Upper lobe of right lung (tissue), 1 donor: ENCODE measurements around the gene FPR2. TPM values are rescaled to one million over a fixed set of nuclear protein-coding genes. Genes with fewer than 3 reads are reported as not detected.
A peak's percentile ranks its signal among the peaks of the same experiment; 100 is the strongest.

Source experiments
- ATAC-seq: fragments of 200-7000 bp; cut with Tn5 transposase; one replicate; pipeline ENCODE4 v1.9.1; 2020; ENCODE audit warnings: mild to moderate bottlenecking, moderate library complexity
- DNase-seq: peaks from one replicate; pipeline ENCODE4 v3.0.0-alpha.2; 2020
- H3K27ac ChIP-seq: fragments of 200-600 bp; one replicate; pipeline ENCODE4 v1.8.0; 2022
- H3K27me3 ChIP-seq: fragments of 200-600 bp; one replicate; pipeline ENCODE4 v1.8.0; 2022; ENCODE audit warnings: mild to moderate bottlenecking
- H3K36me3 ChIP-seq: fragments of 200-600 bp; one replicate; pipeline ENCODE4 v1.8.0; 2022
- H3K4me1 ChIP-seq: fragments of 200-600 bp; one replicate; pipeline ENCODE4 v1.8.0; 2022
- H3K4me3 ChIP-seq: fragments of 200-600 bp; one replicate; pipeline ENCODE4 v1.8.0; 2022; ENCODE audit warnings: mild to moderate bottlenecking
- H3K9me3 ChIP-seq: fragments of 200-600 bp; one replicate; pipeline ENCODE4 v1.8.0; 2022
- CTCF ChIP-seq: fragments of 200-600 bp; IDR thresholded peaks from one replicate; pipeline ENCODE4 v1.8.0; 2022; ENCODE audit warnings: antibody characterized with exemption
- intact Hi-C: fragments of 100-400 bp; cut with DNase I; formaldehyde crosslinking; loops from one replicate; pipeline ENCODE4 v1.11.0; 2022
- total RNA-seq: library from RNA; stranded (reverse); fragmentation: NEBNext Ultra II Directional; extraction: Animal tissue kit (Norgen Biotek cat#: 25700); gene quantifications from one replicate; pipeline ENCODE4 v1.2.1, GENCODE V29; 2021
- donor health status: DM: no; HTN: yes; CAD: no; lungs with severe emphysema.

FPR2 gene
- total RNA-seq, 1 donor from 2014 or later: 12.5 TPM

- DNase-seq: no peak
- peaks cover 2% of the 10 kb centered on the region for H3K4me1 ChIP-seq
- no peaks in the 10 kb centered on the region for H3K9me3 ChIP-seq
- TF ChIP-seq CTCF: no peak
- H3K27ac ChIP-seq: no peak overlapping the region
- no peaks in the 10 kb centered on the region for H3K36me3 ChIP-seq
- no peak for ATAC-seq
- no peaks in the 10 kb centered on the region for H3K27me3 ChIP-seq
- H3K4me3 ChIP-seq: no peak overlapping the region
- intact Hi-C loops: no loop called here
These were observed 17.6 kb upstream of the FPR2 start for GRCh38 chr19:51743405-51743804.

- no peak for TF ChIP-seq CTCF
- Histone ChIP-seq H3K4me3 (no peak overlapping the region), H3K36me3 (no peaks in the 10 kb centered on the region), H3K27me3 (no peaks in the 10 kb centered on the region), H3K4me1 (peaks cover 3% of the 10 kb centered on the region), H3K27ac (no peak overlapping the region), H3K9me3 (no peaks in the 10 kb centered on the region)
- intact Hi-C loops: no loop called here
- DNase-seq: no peak
- ATAC-seq: no peak
These were observed 14.2 kb upstream of the FPR2 start for GRCh38 chr19:51746731-51747130.

- H3K27me3 ChIP-seq: no peaks in the 10 kb centered on the region
- H3K4me3 ChIP-seq: no peak overlapping the region
- no peak overlapping the region for H3K27ac ChIP-seq
- peaks cover 3% of the 10 kb centered on the region for H3K4me1 ChIP-seq
- no peaks in the 10 kb centered on the region for H3K36me3 ChIP-seq
- intact Hi-C loops: no loop called here
- no peaks in the 10 kb centered on the region for H3K9me3 ChIP-seq
- no peak for TF ChIP-seq CTCF
- no peak for ATAC-seq
- DNase-seq: no peak
These were observed 11.0 kb upstream of the FPR2 start for GRCh38 chr19:51749979-51750378.

DNA sequence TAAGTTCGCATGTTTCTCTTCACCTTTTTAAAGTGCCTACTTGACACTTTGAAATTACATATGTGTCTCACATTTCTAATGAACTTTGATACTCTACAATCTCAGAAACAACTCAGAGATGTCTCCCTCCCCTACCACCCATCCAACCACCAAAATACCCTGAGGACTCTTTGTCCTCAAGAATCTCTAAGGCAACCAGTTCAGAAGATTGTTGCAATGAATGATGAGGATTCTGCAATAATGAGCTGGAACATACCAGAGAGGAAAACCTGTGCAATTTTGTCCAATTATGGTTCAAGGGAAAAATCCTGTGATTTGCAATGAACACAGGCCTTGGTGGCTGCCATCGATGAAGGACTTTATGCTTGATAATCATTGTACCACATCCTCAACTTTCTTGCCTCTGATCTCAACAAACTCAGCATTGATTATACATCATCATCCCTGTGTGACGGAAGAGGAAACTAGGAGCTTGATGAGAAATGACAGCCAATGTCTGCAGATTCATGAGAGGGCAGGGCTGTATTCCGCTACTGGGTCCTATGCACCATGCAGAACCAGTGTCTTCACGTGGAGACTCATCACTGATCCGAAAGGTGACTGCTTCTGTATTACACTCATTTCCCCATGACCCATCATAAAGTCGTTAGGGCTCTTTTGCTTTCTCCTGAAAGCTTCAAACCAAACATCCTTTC lies 10.4 kb upstream of the FPR2 start:
- H3K4me3 ChIP-seq: peak overlapping the region; percentile 42
- H3K27me3 ChIP-seq: no peaks in the 10 kb centered on the region
- peaks cover 3% of the 10 kb centered on the region for H3K4me1 ChIP-seq
- intact Hi-C loops: no loop called here
- peak overlapping the region; percentile 58 for H3K27ac ChIP-seq
- DNase-seq: no peak
- ATAC-seq: peak; percentile 34
- no peaks in the 10 kb centered on the region for H3K9me3 ChIP-seq
- H3K36me3 ChIP-seq: no peaks in the 10 kb centered on the region
- TF ChIP-seq CTCF: no peak

- intact Hi-C loops: no loop called here
- Histone ChIP-seq H3K27me3 (no peaks in the 10 kb centered on the region), H3K36me3 (no peaks in the 10 kb centered on the region), H3K4me3 (peak within 1 kb of the TSS; percentile 42), H3K27ac (peak within 1 kb of the TSS; percentile 58), H3K4me1 (peaks cover 3% of the 10 kb centered on the region), H3K9me3 (no peaks in the 10 kb centered on the region)
- no peak for TF ChIP-seq CTCF
- no peak for DNase-seq
- ATAC-seq: peak; percentile 89
These were observed 9.3 kb upstream of the FPR2 start, which contains the start of gene FPR1 for GRCh38 chr19:51751655-51752054. Gene FPR1, minus strand, starts transcription at chr19:51751878. Its CDS starts 4,884 bp downstream, at chr19:51746994.

GRCh38 chr19:51754109-51754508 lies 6.9 kb upstream of the FPR2 start:
- H3K27ac ChIP-seq: peak overlapping the region; percentile 45
- ATAC-seq: peak; percentile 65
- intact Hi-C loops: no loop called here

More at GRCh38 chr19:51754109-51754508, 6.9 kb upstream of the FPR2 start:
- TF ChIP-seq CTCF: no peak
- no peak for DNase-seq
- H3K4me3 ChIP-seq: no peak overlapping the region
- H3K27me3 ChIP-seq: no peaks in the 10 kb centered on the region
- no peaks in the 10 kb centered on the region for H3K9me3 ChIP-seq
- no peaks in the 10 kb centered on the region for H3K36me3 ChIP-seq
- no peaks in the 10 kb centered on the region for H3K4me1 ChIP-seq
